ENCODE measurements around the gene LSM7.

Gene LSM7

DNA sequence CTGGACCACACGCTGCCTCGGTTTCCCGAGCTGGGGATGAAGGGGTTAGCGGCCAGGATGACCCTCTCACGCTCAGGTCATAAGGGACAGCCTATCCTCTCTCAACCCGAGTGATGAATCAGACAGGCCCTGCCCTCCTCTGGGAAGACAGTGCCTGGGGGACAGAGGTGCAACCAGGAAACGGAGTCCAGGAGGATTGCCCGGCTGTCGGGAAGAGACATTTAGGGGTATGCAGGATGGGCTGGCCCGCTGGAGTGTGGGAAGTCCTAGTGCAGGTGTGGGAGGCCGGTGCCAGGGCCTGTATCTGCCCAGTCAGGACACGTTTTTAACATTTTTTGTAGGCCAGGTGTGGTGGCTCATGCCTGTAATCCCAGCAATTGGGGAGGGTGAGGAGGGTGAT is 8.3 kb downstream of the LSM7 start:
- no peak for DNase-seq

DNA sequence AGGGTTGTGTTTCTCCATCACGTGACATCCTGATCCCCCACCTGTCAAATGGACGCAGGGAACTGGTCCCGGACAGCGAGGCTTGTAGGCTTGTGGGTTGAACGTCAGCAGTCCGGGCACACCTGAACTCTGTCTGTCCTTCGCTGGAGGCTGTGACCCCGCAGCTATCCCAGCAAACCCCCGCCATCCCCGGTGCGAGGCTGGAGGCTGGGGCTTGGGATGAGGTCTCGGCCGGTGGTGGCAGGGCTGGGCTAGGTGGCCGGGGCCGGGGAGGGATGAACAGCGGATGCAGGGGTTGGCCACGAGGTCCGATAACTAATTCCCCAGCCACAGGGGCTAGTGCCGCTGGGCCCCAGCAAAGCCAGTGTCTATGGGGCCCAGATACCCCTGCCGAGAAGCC is 8.8 kb downstream of the LSM7 start:
- DNase-seq: no peak

DNA sequence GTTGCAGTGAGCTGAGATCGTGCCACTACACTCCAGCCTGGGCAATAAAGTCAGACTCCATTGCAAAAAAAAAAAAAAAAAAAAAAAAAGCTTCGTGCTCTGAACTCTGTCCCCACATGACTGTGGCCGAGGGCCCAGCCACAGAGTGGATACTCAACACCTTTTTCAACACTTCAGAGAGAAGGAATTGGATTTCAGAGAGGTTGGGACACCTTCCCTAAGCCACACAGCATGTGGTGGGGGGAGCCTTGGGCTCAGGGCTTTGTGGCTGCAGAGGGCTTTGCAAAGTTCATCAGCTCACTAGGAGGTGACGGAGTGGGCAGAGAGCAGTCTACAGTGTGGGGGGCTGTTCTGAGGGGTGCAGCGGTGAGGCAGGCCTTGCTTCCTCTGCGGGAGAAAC is 9.5 kb downstream of the LSM7 start:
- DNase-seq: no peak

DNA sequence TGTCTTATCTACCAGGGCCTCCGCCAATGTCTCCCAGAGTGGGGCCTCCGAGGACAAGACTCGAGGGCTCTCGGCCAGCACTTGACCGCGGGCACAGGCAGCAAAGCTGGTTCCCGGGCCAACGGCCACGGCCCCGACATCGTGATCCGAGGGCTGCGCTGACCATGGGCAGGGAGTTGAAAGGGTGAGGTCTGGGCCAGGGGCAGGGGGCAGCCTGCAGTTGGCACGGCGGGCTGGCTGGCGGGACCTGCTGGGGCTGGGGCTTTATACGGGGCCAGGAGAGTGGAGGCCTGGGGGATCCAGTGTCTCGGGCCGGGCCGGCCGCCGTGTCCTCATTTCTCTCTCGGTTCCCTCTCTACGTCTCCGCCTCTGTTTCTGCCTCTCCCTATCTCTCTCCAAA is 10.6 kb downstream of the LSM7 start:
- DNase-seq: no peak

DNA sequence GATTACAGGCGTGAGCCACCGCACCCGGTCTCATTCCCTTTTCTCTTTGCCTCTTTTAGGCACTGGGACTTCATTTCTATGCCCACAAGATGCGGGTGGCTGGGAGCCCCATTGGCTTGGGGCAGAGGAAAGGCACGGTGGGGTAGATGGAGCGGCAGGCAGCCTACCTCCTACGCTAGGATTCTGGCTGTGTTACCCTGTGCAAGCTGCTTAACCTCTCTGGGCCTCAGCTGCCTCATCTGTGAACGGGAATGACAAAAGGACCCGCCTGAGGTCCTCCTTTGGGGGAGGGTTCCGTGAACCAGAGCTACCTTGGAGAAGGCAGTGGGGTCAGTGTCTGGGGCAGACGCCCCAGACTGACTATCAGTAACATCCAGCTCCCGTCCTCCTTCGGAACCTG is 11.1 kb downstream of the LSM7 start:
- DNase-seq: no peak

DNA sequence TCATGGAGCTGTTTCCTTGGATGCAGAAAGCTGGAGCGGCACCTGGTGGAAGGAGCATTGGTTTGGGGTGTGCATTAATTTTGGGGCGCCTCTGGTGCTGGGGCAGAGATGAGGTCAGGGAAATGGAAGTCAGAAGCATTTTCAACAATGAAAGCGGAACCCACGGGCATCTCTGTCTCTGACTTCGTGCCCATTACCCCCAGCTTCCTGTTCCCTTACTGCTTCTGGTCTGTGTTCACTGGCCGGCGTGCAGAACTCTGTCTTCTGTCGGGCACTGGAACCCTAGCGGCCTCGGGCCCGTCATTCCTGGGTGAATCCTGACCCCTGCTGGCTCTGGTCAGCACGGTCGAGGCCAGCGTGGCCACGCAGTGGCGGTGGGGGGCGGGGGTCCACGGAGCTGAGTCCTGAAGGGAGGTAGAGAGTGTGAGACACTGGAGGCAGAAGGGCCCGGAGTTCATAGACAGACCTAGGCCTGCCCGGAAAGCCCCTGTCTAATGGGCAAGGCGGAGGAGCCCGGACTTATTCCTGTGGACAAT is 12.5 kb downstream of the LSM7 start:
- no peak for DNase-seq

DNA sequence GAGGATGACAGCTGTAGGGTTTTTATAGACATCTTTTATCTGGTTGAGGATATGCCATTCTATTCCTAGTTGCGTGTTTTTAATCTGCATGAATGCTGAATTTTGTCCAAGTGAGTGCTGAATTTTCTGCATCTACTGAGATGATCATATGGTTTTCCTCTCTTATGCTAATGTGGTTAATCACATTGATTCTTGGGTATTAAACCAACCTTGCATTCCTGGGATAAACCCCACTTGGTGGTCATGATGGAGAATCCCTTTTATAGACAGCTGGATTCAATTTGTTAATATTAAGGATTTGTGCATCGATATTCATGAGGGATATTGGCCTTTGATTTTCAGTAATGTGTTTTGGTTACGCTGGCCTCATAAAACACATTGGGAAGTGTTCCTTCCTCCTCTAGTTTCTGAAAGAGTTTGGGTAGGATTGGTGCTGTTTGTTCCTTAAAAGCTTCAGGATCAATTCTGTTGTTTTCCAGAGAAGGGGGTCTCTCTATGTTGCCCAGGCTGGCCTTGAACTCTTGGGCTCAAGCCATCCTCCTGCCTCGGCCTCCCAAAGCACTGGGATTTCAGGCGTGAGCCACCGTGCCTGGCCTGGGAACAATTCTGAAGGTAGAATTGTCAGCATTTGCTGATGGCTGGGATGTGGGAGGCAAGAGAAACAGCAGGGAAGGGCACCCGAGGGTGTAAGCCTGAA is 13.1 kb downstream of the LSM7 start:
- no peak for DNase-seq

DNA sequence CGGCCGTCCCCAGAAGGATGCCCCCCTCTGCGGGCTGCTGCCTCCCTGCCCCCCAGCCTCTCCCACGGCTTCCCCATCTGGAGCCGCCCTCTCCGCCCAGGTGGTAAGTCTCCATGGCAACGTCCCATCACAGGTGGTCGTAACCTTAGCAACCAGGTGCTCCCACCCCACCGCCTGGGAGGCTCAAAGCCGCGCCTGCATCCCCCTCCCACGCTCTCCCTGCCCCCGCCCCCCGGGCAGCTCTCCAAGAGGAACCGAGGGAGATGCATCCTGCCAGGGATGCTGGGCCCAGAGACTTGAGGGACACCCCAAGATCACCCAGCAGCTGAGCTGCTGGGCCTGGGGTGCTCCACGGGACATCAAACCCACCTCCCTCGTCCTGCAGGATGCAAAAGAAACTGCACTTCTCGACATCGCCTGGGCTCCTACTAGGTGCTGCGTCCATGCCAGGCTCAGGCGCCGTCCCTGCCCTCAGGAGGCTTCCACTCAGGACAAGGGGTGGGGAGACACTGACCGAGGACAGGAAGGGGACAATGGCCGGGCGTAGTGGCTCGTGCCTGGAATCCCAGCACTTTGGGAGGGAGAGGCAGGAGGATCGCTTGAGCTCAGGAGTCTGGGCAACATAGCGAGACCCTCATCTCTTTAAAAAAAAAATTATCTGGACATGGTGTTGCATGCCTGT is 15.4 kb downstream of the LSM7 start:
- DNase-seq: no peak

DNA sequence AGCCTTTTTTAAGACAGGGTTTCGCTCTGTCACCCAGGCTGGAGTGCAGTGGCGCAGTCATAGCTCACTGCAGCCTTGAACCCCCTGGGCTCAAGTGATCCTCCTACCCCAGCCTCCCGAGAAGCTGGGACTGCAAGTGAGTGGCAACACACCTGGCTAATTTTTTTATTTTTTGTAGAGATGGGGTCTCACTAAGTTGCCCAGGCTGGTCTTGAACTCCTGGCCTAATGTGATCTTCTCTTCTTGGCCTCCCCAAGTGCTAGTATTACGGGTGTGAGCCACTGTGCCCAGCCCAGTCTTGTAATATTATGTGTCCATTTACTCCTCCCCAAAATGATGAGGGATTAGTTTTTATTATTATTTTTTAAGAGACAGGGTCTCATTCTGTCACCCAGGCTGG is 17.3 kb downstream of the LSM7 start:
- no peak for DNase-seq

DNA sequence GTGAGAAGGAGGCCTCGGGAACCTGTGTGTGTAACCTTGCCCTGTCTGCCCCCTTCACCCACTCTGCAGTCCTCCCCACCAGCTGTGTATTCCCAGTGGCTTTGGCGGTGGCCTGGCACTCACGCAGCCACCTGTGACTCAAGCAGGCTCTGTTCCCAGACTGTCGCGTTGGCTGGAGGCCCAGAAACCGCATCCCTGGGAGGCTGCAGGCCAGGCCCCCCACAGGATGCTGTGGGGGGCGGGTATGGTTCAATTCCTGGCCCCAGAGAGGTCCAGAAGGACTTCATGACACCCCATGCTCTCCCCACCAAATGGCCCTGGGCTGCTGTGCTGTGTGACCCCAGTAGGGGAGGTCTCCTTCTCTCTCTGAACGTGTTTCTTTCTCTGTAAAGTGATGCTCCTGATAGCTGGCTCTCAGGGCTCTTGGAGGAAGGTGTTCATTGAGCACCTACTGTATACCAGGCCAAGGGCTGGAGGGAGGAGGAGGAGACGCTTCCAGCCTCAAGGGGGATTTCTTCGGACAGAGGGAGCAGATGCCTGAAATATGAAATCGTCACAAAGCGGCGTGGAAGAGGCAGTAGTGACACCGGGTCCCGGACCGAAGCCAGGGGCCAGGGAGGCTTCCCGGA is 18.5 kb downstream of the LSM7 start:
- no peak for DNase-seq

DNA sequence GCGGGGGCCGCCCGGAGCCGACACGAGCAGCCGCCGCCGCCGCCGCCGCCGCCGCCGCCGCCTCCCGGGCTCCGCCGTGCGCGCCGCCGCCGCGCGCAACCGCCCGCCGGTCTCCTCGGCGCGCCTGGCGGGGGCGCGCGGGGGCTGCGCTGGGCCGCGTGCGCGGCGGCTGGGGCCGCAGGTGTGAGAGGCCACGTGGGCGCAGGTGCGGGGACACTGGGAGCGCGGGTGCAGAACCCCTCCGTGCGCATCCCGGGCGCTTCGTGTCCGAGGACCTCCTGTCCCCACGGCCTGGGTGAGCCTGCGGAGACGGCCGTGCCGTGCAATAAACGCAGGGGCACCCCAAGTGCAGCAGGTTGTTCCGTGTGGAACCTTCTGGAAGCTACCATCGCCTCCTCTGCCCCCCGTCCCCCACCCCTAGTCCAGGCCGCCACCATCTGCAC is 20.3 kb downstream of the LSM7 start, which contains the start of gene LINGO3:
Gene LINGO3 (minus strand): TSS at position 41 of the 443 bp plus-strand sequence. CDS start 16,378 bp downstream, outside the sequence.
- no peak for DNase-seq

DNA sequence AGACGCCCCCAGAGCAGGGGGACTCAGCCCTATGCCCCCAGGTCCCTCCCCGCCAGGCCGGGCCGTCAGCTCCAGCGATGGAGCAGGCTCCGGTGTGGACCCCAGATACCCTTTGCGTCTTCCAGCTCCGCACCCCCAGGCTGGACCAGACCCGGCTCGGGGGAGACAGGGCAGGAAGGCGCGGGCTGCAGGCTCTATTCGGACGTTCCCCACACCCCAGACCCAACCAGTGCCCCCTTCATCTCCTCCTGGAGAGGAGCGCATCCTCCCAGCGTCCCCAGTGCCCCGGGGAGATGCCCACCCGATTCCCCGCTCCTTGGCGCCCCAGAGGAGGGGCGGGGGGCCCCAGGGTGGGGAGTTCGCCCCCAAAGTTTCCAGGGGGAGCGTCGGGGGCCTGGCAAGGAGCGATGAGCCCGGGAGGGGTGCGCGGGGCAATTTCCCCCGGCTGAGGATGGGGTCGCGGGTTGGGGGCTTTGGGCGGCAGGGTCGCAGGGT is 20.8 kb downstream of the LSM7 start:
- DNase-seq: no peak

DNA sequence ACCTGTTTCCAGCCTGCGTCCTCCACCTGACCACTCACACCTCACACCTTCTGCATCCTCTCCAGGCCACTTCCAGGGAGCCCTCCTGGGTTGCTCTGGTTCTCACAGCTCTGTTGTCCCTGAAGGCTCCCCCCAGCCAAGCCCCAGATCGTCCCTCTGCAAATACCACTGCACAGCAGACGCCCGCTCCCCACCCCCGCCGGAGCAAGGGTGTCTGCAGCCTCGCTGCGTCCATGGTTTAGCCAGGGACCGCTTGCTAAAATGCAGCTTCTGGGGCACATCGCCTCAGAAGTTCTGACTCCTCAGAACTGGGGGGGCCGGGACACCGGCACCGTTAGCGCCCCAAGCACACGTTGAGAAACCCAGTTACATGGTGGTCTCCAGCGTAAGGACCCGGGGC is 21.4 kb downstream of the LSM7 start:
- DNase-seq: no peak

DNA sequence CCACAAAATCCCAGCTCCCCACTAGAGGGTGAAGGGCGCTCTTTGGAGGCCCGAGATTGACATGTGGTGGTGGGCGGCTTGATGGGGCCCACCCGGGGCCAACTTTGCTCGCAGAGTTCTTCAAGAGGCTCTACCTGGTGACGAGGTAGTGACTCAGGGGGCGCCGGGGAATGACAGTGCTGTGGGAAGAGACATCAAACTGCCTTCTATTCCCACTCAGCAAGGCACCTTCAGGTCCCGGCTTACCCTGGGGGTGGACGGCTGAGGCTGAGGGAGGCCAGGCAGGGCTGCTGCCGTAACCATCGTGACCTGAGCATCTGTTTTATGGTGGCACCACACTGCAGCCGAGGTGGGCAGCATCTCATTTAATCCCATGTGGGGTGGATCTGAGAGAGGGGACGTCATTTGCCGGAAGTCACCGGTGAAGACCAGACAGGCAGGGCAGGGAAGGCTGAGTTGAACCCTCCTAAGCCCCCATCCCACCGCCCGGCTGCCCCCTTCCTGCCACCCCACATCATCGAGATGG is 22.0 kb downstream of the LSM7 start:
- DNase-seq: no peak

DNA sequence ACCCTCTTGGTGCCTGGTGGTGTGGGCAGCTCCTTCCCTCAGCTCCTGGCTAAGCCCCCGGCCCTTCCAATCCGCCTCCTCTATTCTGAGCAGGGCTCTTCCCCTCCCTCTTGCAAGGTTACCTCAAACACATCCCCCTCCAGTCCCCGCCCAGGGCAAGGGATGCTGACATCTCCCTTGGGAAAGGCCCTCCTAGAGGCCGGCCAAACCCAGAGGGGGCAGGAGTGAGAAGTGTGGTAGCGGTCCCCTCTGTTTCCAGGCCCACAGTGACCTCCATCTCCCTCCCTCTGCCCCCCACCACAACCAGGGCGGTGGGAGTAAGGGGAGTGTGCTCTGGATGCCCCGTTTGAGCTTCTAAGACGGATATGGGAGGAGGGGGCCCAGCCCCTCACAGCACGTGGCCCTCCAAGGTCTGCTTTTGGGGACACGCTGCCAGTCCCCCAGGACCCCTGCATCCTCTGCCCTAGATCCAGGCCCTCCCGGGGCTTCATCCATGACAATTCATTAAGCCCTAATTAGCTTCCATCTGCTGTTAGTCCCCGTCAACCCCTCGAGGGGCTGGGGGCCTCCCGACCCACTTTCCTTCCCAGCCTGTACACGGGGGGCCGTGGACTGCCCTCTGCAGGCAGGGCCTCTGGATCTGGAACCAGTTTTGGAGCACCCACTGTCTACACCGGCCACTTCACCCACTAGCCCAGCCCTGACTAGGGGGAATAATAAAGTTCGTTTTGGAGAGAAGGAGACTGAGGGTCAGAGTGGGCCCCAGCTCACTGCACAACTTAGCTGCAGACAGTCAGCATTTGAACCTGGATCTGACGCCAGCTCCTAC is 22.7 kb downstream of the LSM7 start:
- DNase-seq: no peak

DNA sequence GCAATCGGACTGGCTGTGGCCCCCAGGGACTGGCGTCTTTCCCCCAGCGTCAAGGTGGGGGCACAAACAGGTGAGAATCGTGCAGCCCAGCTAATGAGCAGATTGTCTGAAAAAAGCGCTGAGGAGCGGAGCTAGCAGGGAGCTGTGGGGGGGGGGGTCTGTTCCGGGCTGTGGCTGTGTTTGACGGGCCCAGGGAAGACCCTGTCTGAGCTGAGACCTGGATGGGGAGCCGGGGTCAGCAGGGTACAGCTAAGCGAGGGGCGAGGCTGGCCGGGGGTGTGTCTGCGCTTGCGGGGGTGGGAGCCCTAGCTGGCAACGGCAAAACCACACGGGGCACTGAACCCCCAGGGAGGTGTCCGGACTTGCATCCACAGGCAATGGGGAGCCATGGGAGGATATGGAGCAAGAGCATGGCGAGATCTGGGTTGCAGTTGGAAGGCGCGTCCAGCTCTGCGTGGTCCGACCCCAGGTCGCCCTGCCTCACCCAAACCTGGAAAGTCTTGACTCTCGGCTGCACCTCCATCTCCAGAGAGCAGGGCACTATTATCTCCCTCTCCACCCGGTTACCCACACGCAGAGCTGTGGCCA is 25.1 kb downstream of the LSM7 start:
- DNase-seq: no peak

DNA sequence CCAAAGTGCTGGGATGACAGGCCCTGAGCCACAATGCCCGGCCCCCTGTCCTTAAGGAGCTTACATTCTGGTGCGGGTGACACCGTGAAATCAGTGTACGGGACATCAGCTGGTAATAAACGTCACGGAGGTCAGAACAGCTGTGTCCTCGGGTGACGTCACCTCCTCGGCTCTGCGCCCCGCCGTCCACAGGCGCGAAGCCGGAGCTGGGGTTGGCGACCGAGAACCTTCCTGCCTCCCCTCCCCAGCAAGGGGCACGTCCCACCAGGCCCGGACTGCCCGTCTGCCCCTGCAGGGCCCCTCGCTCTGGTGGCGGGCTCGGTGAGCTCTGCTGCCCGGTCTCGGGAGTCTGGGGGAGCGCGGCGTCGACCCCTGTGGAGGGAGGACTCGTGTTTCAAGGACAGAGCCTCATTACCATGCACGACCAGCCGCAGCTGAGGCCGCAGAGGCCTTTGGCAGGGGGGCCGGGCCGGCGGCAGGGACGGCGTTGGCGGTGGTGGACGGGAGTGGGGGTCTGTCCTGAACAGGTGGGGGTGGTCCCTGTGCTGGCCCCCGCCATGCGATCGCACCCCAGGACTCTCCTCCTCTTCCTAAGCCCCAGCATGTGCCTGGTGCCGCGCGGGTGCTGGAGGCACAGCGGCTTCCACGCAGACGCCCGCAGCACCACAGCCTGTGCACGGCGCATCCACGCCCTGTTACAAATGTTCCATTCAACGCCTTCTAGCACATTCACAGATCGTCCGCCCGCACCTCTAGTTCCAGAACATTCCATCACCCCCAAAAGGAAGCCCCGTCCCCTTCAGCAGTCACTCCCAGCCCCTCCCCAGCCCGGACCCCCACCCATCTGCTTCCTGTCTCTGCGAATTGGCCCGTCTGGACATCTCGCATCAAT is 25.8 kb downstream of the LSM7 start:
- DNase-seq: no peak

DNA sequence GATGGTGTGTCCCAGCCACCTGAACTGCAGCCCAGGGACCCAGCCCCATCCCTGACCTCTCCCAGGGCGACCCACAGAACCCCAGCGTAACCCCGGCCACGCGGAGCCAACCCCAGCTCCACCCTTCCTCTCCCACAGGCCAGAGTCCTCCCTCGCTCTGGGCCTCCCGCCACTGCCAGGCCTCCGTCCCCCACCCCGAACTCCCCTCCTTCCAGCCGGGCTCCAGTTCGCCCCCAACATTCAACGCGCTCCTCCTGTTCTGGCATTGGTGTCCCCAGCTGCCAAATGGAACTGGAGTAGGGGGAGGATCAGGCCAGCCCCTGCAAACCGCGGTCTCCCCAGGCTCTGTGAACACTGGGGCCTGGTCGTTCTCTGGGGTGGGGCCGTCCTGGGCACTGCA is 27.9 kb downstream of the LSM7 start:
- no peak for DNase-seq

DNA sequence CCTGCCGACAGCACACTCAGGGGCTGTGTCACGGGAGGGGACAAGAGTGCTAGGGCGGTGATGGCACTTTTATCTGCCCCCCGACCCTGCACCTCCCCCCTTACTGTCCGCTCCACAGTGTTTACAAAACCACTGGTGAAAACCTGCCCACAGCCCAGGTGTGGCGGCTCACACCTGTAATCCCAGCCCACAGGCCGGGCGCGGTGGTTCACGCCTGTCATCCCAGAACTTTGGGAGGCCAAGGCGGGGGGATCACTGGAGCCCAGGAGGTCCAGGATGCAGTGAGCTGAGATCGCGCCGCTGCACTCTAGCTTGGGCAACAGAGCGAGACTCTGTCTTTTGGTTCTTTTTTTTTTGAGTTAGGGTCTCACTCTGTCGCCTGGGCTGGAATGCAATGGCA is 32.2 kb downstream of the LSM7 start:
- no peak for DNase-seq

DNA sequence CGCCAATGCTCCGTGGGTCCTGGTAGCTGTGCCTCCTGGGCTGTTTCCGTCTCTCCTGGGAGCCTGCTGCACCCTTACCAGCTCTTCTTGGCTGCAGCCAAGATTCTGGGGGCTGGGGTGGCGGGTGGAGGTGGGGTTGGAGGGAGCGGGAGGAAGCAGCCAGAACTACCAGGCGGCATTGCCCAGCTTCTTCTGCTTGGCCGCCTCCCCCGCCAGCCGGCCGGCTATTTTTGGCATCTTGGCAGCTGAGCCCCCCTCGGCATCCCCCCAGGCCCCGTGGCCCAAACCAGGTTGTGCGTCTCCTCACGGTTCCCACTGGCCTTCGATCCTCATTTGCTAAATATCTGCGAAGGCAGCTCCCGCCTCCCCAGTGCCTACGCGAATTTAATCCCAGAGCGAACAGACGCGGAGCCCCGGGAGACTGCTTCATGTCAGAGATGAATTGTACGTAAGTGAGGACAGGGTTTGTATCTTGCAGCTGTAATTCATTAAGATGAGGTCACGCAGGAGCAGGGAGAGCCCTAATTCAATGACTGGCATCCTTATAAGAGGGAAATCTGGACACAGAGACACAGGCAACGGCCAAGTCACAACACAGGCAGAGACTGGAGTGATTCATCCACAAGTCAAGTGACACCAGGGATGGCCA is 33.6 kb downstream of the LSM7 start:
- DNase-seq: no peak

All from stimulated activated CD4-positive, alpha-beta T cell treated with anti-CD3 and anti-CD28 coated beads, Interleukin-12 subunit alpha, Interleukin-12 subunit beta, amount 100 ng/mL, for 4 hours (primary cell).